RKO (cell line): ENCODE results near the gene PRR20G.
"Not testable (repeated sequence)": the region's sequence is repeated elsewhere in the genome, so short reads cannot be mapped to it uniquely, and the experiment has no call there.

Experiments used
- DNase-seq: peaks from one replicate; pipeline ENCODE4 v3.0.0-alpha.2; 2016; ENCODE audit warnings: low spot score

The PRR20G gene

DNA sequence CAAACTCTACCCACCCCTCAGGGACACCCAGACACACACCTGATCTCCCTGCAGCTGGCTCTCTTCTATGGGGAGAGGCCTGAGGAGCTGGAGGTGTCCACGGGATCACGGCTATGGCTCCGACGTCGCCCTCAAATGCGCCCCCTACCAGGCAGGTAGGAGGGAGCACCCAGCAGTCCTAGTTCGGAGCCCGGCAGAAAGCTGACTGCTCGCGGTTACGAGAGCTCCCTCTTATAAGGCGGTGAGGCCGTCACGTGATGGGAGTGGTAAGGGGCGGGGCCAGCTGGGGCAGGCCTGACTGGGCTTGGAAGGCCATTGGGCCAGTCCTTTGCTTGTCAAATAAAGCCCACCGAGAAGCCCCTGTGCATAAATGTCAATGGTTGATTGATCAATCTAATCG lies at the start of gene PRR20G:
Gene PRR20G, minus strand, starts transcription at position 207 of the 400 bp plus-strand sequence. CDS start 681 bp downstream, outside the sequence.
- no peak for DNase-seq

DNA sequence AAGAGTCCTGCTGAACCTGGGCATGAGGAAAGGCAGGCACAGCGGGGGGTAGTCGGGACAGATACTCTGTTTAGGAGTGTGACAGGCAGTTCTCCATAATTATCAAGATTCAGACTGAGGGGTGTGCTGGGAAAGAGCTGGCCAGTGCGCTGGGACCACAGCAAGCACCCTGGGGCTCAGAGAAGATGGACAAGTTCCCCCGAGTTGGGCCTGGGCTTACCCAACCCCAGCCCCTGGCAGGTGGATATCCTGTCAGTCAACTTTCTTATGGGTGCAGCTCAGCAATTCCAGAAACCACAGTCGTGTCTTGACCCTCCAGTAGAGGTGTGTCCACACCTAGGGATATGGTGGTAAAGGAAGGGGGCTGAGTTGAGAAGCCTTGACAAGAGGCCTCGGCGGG lies 49.2 kb upstream of the PRR20G start:
- DNase-seq, result no peak

DNA sequence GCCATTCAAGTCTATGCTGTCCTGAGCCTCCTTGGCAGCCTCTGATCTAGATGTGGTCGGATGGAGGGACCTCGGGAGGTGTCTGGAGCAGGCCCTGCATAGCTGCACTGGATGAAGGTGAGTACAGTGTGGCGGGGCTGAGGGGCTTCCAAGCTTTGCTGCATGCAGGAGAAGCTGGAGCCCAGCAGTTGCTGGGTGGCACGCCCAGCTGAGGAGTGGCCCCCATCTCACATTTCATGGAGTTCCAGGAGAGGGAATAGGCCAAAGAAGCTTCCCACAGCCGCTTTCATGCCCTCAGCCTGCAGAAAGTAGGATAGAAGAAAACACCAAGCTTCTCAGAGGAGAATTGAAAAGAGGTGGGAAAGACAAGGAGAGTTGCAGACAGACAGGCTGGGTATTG lies 48.3 kb upstream of the PRR20G start:
- no peak for DNase-seq

DNA sequence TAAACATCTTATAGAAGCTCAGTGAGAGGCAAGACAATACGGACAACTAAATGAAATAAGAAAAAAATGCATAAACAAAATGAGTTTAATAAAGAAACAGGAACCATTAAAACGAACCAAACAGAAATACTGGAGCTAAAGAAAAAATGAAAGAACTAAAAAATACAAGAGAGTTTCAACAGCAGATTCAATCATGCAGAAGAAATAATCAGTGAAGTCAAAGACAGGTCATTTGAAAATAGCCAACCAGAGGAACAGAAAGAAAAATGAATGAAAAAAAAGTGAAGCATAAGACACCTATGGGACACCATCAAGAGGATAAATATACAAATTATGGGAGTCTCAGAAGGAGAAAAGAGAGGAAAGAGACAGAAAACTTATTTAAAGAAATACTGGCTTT lies 42.5 kb upstream of the PRR20G start:
- no peak for DNase-seq

DNA sequence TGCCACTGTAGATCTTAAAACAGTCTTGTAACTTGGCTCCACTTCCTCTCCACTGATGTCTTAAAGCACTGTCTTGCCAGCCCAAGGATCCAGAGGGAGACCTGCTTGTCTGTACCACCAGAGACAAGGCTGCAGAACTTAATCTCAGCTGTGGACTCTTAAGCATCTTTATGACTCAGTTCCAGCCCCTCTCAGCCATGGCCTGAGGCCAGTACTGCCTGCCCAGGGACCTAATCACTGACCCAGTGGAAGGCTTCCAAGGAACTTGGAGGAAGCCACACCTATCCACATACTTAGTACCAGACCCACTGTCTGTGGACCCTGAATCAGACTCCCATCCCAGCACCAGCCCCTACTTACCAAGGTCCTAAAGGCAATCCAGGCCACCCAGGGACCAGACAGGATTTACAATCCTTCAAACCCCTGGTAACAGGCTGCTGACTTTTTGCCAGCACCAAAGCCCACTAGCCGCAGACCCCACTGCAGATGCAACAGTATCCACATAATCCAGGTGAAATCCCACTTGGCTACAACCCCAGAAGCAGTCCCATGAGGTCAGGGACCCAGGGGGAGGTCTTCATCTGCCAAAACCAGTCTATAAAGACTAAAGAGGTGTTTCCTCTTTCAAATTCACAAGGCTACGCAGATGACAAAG lies 41.9 kb upstream of the PRR20G start:
- DNase-seq, result no peak

DNA sequence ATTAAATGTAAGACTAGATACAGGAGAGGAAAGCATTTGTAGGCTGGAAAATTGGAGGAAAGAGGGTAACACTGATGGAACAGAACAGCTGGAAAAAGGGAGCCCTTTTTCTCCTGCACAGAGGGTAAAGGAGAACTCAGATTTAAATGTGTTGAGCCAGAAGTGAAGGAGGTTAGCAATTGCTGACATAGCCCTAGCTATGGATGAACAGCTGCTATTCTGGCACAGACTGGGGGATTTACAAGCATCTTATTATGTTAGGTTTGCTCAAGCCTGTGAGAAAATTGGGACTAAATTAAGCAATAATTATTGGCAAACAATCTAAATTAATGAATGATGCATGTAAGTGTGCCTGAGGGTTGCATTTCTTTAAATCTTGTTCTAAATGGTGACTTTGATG lies 40.6 kb upstream of the PRR20G start:
- no peak for DNase-seq

DNA sequence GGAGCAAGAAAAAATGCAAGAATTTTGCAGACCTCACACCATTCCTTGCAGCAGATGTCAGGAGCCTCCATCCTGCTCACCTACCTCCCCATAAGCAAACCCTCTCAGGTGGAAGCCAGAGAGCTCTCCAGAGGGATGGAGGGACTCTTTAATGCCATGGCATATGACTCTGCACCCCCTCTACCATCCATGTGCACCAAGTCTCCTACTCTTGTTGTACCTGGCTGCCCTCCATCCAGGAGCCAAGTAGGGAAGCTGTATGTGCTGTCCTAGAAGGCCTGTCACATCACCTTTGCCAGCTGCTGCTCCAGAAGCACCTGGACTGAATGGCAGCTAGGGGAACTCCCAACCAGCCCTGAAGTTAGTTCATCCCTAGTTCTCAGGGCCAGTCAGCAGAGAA lies 38.5 kb upstream of the PRR20G start:
- DNase-seq, result no peak

DNA sequence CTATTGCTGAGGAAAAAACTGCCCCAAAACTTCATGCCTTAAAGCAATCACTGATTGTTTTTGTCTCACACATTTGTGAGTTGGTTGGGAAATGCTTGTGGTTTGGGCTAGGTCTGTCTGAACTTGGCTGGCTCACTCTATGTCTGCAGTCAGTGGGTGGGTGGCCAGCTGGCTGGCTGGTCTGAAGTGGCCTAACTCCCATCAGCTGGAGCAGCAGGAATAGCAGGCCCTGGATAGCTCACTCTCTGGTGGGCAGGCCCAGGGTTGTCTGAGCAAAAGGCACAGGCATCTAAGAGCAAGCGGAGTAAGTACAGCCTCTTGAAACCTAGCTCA lies 37.7 kb upstream of the PRR20G start:
- no peak for DNase-seq

DNA sequence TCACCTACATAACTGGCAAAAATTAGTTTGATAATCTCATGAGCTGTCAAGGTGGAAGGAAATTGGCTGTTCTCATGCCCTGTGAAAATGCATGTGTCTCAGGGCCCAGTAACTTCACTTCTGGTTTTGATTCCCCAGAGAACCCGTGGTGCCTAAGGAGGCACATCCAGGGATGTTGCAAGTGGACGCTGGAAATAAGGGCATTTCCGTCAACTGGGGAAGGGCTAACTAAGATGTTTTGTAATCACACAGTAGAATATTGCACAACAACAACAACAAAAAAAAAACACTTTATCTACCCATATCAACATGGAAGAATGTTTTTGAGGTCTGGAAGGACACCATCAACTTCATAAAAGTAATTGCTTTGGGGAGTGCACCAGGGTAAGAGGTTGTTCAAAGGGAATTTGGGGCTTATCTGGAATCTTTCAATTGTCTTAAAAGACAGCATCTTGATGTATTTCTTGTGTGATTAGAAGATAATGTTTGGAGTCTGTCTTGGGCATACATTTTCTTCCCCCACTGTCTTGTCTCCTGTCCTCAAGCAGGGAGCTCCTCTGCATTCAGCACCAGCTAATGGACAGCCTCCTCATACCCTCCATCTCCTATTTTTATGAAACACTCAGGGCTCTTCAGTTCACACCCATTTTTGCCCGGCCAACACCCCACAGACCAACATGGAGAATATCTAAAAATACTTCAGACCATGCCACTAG lies 37.2 kb upstream of the PRR20G start:
- DNase-seq, result no peak

DNA sequence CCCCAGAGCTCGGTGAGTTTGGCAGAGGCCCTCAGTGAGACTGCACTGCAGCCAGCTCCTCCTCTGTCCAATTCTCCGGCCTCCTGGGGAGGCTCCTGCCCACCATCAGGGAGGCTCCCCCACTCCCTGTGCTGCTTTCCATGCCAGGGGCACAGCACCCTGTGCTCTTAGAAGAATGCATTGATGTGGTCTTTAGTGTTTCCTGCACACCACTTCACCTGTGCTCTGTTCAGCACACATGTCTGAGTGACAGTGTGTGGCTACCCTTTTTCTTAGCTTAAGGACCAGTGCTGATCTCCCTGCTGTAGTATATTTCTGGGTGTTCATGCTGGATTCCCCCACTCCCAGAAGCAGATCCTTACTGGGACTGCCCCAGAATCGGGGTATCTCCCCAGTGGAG lies 36.2 kb upstream of the PRR20G start:
- no peak for DNase-seq

DNA sequence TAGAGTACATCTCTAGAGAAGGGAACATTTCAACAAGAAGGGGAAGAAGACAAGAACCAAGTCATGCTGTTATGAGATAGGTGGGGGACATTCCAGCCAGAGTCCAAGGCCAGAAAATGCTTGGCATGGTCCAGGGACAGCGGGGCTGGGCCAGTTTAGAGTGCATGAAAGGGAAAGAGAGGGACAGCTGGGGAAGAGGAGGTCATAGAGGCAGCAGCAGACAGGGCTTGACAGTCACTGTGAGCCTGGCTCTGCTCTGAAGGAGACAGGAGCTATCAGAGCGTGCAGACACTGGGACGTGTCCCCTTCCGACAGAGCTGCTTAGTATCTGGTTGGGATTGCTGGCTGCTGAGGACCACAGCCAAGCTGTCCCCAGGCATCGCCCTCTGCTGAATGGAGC lies 35.7 kb upstream of the PRR20G start:
- no peak for DNase-seq

DNA sequence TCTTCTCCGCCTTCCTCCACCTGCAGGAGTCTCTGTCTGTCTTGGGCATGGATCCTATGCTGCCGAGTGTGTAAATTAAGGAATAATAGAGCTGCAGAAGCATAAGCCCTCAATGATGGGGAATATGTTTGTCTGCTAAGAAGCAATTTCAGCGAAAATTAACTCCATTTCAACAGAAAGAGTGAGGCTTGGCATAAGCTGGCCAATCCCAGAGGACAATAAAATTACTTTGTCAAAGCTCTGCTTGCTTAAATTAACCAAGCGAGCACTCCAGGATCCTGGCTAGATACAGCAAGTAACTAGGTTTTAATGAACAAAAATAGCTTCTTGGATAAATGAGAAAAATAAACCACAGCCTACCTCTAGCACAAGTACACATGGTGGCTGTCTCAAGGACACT lies 33.5 kb upstream of the PRR20G start:
- DNase-seq, result no peak

DNA sequence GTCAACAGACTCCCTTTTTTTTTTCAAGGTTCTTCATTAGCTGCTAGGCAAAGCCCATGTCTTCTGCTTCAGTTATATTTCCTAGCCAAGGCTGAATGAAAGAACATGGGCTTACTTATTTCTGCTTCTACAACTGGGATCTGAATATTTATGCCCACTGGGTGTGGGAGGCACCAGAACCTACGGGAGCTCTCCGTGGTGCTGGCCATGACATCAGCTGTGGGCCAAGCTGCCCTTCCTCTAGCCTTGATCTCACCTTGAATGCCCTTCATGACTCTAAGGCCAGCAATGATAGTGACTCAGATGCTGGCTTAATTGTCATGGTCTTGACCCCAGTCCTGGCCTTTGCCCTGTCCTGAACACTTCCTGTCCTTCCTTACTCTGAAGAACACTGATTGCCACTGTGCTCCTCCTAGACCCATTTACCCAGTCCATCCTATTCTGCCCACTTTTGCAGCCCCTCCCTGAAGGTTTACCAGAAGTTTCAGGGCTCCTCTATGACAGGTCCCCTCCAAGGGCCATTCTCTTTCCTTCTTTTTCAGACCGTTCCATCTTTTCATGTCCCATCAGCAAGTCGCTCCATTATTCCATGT lies 32.8 kb upstream of the PRR20G start:
- DNase-seq, result peak; percentile 45

DNA sequence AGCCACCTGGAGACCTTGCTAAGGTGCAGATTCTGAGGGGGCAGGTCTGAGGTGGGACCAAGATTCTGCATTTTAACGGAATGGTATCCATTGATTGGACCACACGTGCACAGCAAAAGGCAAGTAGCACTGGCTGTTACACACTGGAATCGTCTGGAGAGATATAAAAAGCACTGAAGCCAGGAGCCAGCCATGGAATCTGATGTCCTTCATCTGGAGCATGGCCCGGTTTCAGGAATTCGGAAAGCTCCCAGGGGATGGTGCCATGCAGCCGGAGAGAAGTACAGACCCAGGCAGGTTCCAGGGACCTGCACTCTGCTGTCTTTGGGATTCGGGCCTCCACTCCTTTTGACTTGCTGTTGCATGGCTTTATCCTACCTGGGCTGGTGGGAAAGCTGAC lies 28.8 kb upstream of the PRR20G start:
- no peak for DNase-seq

DNA sequence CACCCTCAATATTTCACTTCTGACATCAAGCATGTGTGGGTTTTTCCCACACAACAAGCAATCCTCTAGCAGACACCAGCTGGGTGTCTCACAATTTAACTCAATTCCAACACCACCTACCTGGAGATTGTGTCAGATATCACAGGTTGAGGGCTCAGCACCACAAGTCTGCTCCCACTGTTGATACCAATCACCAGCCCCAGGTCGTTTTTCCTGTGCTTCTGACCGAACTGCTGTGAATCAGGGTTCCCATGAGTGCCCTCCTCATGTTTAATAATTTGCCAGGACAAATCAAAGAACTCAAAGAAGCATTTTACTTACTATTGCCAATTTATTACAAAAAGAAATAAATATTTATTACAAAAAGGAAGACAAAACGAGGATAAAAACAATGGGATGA lies 25.0 kb upstream of the PRR20G start:
- DNase-seq, result no peak

DNA sequence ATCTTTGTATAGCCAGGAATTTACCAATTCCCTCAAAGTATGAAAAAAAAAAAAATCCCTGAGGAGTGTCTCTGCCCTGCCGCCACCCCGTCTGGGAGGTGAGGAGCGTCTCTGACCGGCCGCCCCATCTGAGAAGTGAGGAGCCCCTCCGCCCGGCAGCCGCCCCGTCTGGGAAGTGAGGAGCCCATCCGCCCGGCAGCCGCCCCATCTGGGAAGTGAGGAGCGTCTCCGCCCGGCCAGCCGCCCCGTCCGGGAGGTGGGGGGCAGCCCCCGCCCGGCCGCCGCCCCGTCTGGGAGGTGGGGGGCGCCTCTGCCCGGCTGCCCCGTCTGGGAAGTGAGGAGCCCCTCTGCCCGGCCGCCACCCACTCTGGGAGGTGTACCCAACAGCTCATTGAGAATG lies 21.0 kb upstream of the PRR20G start:
- DNase-seq, result not testable (repeated sequence)

DNA sequence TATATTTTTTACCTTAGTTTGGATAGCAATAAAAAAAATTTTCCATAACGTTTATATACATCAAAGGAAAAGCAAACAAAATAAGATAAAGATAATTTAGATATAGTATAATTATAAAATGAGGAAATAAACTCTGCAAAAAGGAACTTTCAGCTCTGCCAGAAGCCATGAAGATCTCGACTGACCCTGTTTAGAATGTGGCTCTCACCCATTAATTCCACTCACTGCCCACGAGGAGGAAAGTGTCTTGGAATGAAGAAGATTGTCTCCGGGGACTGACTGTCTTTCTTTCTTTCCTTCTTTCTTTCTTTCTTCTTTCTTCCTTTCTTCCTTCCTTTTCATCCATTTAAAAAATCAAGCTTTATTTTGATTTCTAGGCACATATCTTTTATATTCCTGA lies 20.1 kb upstream of the PRR20G start:
- no peak for DNase-seq

DNA sequence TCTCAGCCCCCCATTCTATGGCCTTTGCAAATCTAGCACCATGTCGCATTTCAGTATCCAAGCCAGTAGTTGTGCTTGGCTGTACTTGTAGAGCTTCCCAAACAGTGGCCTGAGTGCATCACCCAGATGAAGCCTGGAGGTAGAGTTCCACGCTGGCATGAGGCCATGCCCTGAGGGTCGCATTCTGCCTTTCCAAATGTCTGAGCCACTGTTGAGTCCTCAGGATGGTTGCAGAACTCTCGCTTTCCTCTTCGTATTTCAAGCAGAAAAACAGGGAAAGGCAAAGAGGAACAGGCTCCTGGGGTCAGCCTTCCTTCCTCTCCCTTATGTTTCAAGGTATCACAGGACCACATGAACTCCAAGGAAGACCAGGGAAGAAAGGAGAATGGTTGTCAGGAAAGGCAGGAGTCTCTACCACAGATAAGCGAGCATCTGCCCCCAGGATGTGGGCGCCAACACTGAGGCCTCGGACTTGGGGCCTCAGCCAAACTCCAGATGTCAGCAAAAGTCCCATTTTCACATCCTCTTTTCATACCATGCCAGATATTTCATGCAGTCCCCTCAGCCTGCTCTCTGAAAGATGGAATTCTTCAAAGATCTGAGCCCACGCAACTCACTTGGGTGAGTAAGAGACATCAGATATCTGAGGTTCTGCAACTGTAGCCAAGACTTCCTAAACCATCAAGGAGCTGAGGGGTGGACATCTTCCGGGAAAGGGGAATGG lies 19.4 kb upstream of the PRR20G start:
- no peak for DNase-seq

DNA sequence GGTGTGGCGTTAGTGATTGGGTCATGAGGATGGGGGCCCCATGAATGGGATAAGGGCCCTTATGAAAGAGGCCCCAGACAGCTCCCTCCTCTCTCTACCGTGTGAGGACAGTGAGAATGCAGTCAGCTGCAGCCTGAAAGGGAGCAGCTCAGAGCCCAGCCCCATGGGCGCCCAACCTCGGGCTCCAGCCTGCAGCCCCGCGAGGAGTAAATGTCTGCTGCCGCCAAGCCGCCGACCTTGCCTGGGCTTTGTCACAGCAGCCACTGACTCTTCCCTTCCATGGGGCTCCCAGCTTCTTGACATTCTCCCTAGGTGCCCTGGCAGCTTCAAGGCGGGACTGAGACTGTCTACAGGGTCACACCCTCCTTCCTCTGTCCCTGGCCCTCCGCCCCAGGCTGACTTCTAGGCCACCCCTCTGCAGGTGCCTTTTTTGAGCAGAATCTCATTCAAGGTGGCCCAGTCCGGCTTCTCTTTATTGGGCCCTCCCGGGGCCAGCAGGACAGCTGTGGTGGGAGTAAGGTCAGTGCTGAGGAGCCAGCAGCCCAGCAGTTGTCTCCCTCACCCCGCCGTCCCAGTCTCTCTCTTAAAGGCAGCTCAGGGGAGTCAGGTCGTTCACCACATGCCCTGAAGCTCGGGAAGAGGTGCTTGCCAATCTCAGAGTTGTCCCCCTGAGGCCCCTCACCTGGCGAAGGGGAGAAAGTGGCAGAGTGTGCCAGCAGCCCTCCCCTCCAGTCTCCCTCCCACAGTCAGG lies 18.7 kb upstream of the PRR20G start:
- no peak for DNase-seq

DNA sequence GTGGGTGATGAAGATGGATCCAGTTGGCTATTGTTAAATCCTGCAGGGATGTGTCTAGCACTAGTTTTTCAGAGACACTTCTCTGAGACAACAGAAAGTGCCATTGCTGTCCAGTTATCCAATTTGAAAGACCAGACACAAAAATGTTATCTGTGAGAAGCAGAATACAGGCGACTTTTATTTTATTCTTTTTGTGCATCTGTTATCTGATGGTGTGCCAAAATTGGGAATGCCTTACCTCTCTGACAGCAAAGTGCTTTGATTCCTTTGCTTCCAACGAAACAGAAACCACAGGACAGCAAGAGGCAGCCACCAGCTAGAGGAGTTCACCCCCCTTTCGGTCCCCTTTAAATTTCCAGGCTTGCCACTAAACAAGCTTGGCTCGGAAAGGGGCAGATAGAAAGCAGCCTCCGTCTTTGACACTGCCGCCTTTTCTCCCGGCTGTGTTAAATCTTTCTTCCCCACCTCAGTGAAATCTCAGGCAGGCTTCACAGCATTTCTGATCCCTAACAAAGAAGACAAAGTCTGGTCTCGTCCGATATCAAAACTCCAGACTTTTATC lies 17.7 kb upstream of the PRR20G start:
- no peak for DNase-seq

DNA sequence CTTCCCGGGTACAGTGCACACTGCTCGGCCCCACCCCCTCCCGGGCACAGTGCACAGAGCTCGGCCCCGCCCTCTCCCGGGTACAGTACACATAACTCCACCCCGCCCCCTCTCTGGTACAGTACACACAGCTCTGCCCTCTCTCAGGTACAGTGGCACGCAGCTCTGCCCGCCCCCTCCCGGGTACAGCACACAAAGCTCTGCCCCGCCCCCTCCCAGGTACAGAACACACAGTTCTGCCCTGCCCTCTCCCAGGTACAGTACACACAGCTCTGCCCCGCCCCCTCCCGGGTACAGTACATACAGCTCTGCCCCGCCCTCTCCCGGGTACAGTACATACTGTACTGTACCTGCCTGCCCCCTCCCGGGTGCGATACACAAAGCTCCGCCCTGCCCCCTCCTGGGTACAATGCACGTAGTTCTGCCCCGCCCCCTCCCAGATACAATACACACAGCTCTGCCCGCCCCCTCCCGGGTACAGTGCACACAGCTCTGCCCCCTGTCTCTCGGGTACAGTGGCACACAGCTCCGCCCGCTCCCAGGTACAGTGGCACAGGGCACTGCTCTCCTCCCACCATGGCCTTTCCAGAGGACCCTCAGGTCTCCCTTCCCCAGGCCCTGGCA lies 16.4 kb upstream of the PRR20G start:
- DNase-seq, result peak; percentile 7

DNA sequence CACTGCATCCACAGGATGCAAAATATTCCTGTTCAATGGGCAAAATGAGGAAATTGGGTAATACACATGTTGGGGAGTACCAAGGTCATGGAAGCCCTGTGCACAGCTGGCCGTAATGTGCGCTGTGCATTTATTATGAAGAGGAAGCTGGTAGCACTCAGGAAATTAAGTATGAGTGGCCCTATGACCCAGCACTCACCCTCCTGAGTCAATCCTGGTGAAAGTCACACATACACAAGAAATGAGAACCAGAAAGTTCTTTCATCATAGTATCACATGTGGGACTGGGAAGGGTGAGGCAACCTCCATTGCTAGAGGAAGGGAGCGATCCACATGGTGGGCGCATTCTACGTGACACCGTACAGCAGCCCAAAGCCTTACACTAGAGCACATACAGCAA lies 11.4 kb upstream of the PRR20G start:
- DNase-seq, result no peak
